GM23248 (cell line): Measurements from ENCODE around the gene PPL.

Experiments
- EZH2 ChIP-seq: fragments of 200-600 bp; sonication (generic); IDR thresholded peaks from 2 replicates; pipeline ENCODE4 v1.6.1; 2018; ENCODE audit warnings: antibody characterized with exemption, mild to moderate bottlenecking; ENCODE audit not compliant: insufficient read depth, poor library complexity, severe bottlenecking
- EZH2phosphoT487 ChIP-seq: fragments of 200-600 bp; sonication (generic); IDR thresholded peaks from 2 replicates; pipeline ENCODE4 v1.6.1; 2018; ENCODE audit warnings: antibody characterized with exemption, moderate library complexity, mild to moderate bottlenecking, low read depth; ENCODE audit not compliant: insufficient read depth

- no peak for TF ChIP-seq EZH2
- TF ChIP-seq EZH2phosphoT487: no peak
Measured at GRCh38 chr16:4833584-4833983, 103.4 kb downstream of the PPL start.
